Skeletal muscle satellite cell (primary cell): ENCODE results near the gene PIGU.
"Not testable (repeated sequence)": the region's sequence is repeated elsewhere in the genome, so short reads cannot be mapped to it uniquely, and the experiment has no call there.

Experiments
- H3K27me3 ChIP-seq: 2 replicates; pipeline ENCODE4 v1.7.0; 2013; ENCODE audit warnings: low read length; ENCODE audit not compliant: control insufficient read depth, insufficient read depth
- H3K36me3 ChIP-seq: 2 replicates; pipeline ENCODE4 v1.7.0; 2013; ENCODE audit warnings: mild to moderate bottlenecking, control low read depth, low read length; ENCODE audit not compliant: insufficient read depth
- H3K4me1 ChIP-seq: 2 replicates; pipeline ENCODE4 v1.7.0; 2013; ENCODE audit warnings: low read length; ENCODE audit not compliant: control insufficient read depth, insufficient read depth
- H3K4me2 ChIP-seq: 2 replicates; pipeline ENCODE4 v1.7.0; 2013; ENCODE audit warnings: mild to moderate bottlenecking, low read length
- H3K4me3 ChIP-seq: 2 replicates; pipeline ENCODE4 v1.7.0; 2013; ENCODE audit warnings: low read length
- H3K9ac ChIP-seq: 2 replicates; pipeline ENCODE4 v1.7.0; 2013; ENCODE audit warnings: mild to moderate bottlenecking, low read depth, low read length, moderate library complexity
- H3K9me3 ChIP-seq: replicated peaks from 2 replicates; pipeline ENCODE4 v1.7.0; 2013; ENCODE audit warnings: mild to moderate bottlenecking, control low read depth, low read length

PIGU gene

GRCh38 chr20:34629904-34630303 is 47.0 kb downstream of the PIGU start:
- Histone ChIP-seq H3K27me3 (no peaks in the 10 kb centered on the region), H3K9me3 (no peaks in the 10 kb centered on the region), H3K9ac (no peak overlapping the region), H3K4me1 (no peaks in the 10 kb centered on the region), H3K4me2 (no peak overlapping the region), H3K36me3 (peaks cover 6% of the 10 kb centered on the region), H3K4me3 (no peak overlapping the region)

GRCh38 chr20:34629342-34629741 is 47.5 kb downstream of the PIGU start:
- Histone ChIP-seq H3K9me3 (no peaks in the 10 kb centered on the region), H3K4me1 (no peaks in the 10 kb centered on the region)

GRCh38 chr20:34628026-34628425 is 48.9 kb downstream of the PIGU start:
- H3K27me3 ChIP-seq = no peaks in the 10 kb centered on the region
- no peaks in the 10 kb centered on the region for H3K4me1 ChIP-seq
- no peaks in the 10 kb centered on the region for H3K9me3 ChIP-seq
- H3K4me2 ChIP-seq = no peak overlapping the region
- H3K4me3 ChIP-seq = no peak overlapping the region
- H3K36me3 ChIP-seq = no peaks in the 10 kb centered on the region
- H3K9ac ChIP-seq = no peak overlapping the region

More at GRCh38 chr20:34629342-34629741, 47.5 kb downstream of the PIGU start:
- Histone ChIP-seq H3K36me3 (peaks cover 2% of the 10 kb centered on the region), H3K4me3 (no peak overlapping the region), H3K9ac (no peak overlapping the region), H3K27me3 (no peaks in the 10 kb centered on the region), H3K4me2 (no peak overlapping the region)

- H3K36me3 ChIP-seq = no peaks in the 10 kb centered on the region
- H3K9me3 ChIP-seq = no peaks in the 10 kb centered on the region
- no peak overlapping the region for H3K4me3 ChIP-seq
- H3K27me3 ChIP-seq = no peaks in the 10 kb centered on the region
- no peak overlapping the region for H3K9ac ChIP-seq
- H3K4me1 ChIP-seq = no peaks in the 10 kb centered on the region
- H3K4me2 ChIP-seq = no peak overlapping the region
These were observed 49.4 kb downstream of the PIGU start for GRCh38 chr20:34627458-34627857.

GRCh38 chr20:34626992-34627391 is 49.9 kb downstream of the PIGU start:
- Histone ChIP-seq H3K4me1 (no peaks in the 10 kb centered on the region), H3K4me2 (no peak overlapping the region), H3K27me3 (no peaks in the 10 kb centered on the region), H3K36me3 (no peaks in the 10 kb centered on the region), H3K9me3 (no peaks in the 10 kb centered on the region), H3K9ac (no peak overlapping the region), H3K4me3 (no peak overlapping the region)

- Histone ChIP-seq H3K4me1 (peaks cover 7% of the 10 kb centered on the region), H3K4me2 (no peak overlapping the region), H3K4me3 (no peak overlapping the region), H3K36me3 (no peaks in the 10 kb centered on the region), H3K9ac (no peak overlapping the region), H3K9me3 (no peaks in the 10 kb centered on the region), H3K27me3 (no peaks in the 10 kb centered on the region)
These were observed 52.3 kb downstream of the PIGU start for GRCh38 chr20:34624629-34625028.

GRCh38 chr20:34622821-34623451 is 54.0 kb downstream of the PIGU start:
- H3K27me3 ChIP-seq = no peaks in the 10 kb centered on the region
- peaks cover 7% of the 10 kb centered on the region for H3K4me1 ChIP-seq
- H3K4me2 ChIP-seq = no peak overlapping the region
- H3K36me3 ChIP-seq = no peaks in the 10 kb centered on the region
- H3K4me3 ChIP-seq = no peak overlapping the region
- H3K9me3 ChIP-seq = no peaks in the 10 kb centered on the region
- no peak overlapping the region for H3K9ac ChIP-seq

- Histone ChIP-seq H3K4me2 (no peak overlapping the region), H3K9ac (no peak overlapping the region), H3K27me3 (no peaks in the 10 kb centered on the region), H3K4me1 (peaks cover 7% of the 10 kb centered on the region), H3K4me3 (no peak overlapping the region), H3K36me3 (no peaks in the 10 kb centered on the region), H3K9me3 (no peaks in the 10 kb centered on the region)
These were observed 55.2 kb downstream of the PIGU start for GRCh38 chr20:34621383-34622367.

GRCh38 chr20:34621036-34621343 is 55.9 kb downstream of the PIGU start:
- H3K9me3 ChIP-seq = no peaks in the 10 kb centered on the region
- no peaks in the 10 kb centered on the region for H3K36me3 ChIP-seq
- H3K4me1 ChIP-seq = peaks cover 7% of the 10 kb centered on the region
- H3K4me2 ChIP-seq = no peak overlapping the region
- H3K4me3 ChIP-seq = no peak overlapping the region
- no peaks in the 10 kb centered on the region for H3K27me3 ChIP-seq
- no peak overlapping the region for H3K9ac ChIP-seq

GRCh38 chr20:34618676-34619075 is 58.2 kb downstream of the PIGU start:
- Histone ChIP-seq H3K36me3 (no peaks in the 10 kb centered on the region), H3K4me3 (no peak overlapping the region), H3K4me2 (no peak overlapping the region), H3K4me1 (peaks cover 7% of the 10 kb centered on the region), H3K9me3 (no peaks in the 10 kb centered on the region), H3K9ac (no peak overlapping the region), H3K27me3 (no peaks in the 10 kb centered on the region)

- not testable (repeated sequence) for H3K4me2 ChIP-seq, H3K4me3 ChIP-seq, H3K4me1 ChIP-seq, H3K36me3 ChIP-seq, H3K27me3 ChIP-seq, H3K9ac ChIP-seq, H3K9me3 ChIP-seq
These were observed 60.0 kb downstream of the PIGU start for GRCh38 chr20:34616913-34617312.

- Histone ChIP-seq H3K4me1 (no peaks in the 10 kb centered on the region), H3K4me3 (no peak overlapping the region), H3K4me2 (no peak overlapping the region), H3K9me3 (no peaks in the 10 kb centered on the region), H3K9ac (no peak overlapping the region), H3K27me3 (no peaks in the 10 kb centered on the region), H3K36me3 (no peaks in the 10 kb centered on the region)
These were observed 61.4 kb downstream of the PIGU start for GRCh38 chr20:34615477-34615876.
